Chondrocyte (in vitro differentiated cells): ENCODE data around the gene OTOR. TPM values are rescaled to one million over a fixed set of nuclear protein-coding genes. Genes with fewer than 3 reads are reported as not detected.

ENCODE experiments used
- DNase-seq: peaks from one replicate; pipeline ENCODE4 v3.0.0; 2021; ENCODE audit warnings: mixed read lengths, low spot score
- H3K27ac Mint-ChIP-seq: one replicate; pipeline ENCODE4 v1.8.0; 2021; ENCODE audit warnings: mild to moderate bottlenecking, moderate library complexity, mixed read lengths; ENCODE audit not compliant: unreplicated experiment
- H3K27me3 Mint-ChIP-seq: 2 replicates; pipeline ENCODE4 v1.8.0; 2021; ENCODE audit warnings: low read depth, mixed read lengths
- H3K36me3 Mint-ChIP-seq: 2 replicates; pipeline ENCODE4 v1.8.0; 2021; ENCODE audit warnings: low read depth, mixed read lengths
- H3K4me1 Mint-ChIP-seq: 2 replicates; pipeline ENCODE4 v1.8.0; 2021; ENCODE audit warnings: low read depth, mild to moderate bottlenecking, mixed read lengths
- H3K4me3 Mint-ChIP-seq: one replicate; pipeline ENCODE4 v1.8.0; 2021; ENCODE audit warnings: mild to moderate bottlenecking, moderate library complexity, mixed read lengths; ENCODE audit not compliant: unreplicated experiment
- H3K9me3 Mint-ChIP-seq: 2 replicates; pipeline ENCODE4 v1.8.0; 2021; ENCODE audit warnings: low read depth, mixed read lengths
- CTCF ChIP-seq: fragments of 200-600 bp; sonication (generic); IDR thresholded peaks from 2 replicates; pipeline ENCODE4 v1.5.0; 2021; ENCODE audit warnings: antibody characterized with exemption, mild to moderate bottlenecking, moderate library complexity
- total RNA-seq: library from RNA; stranded (reverse); gene quantifications from 3 replicates; pipeline ENCODE4 v1.2.1, GENCODE V29; 2021

The OTOR gene
- total RNA-seq, 1 donor from 2014 or later: not detected

- no peak overlapping the region for H3K27ac Mint-ChIP-seq
- peaks cover 7% of the 10 kb centered on the region for H3K27me3 Mint-ChIP-seq
- no peak for DNase-seq
Measured at GRCh38 chr20:16708602-16709001, 39.6 kb upstream of the OTOR start.

GRCh38 chr20:16709017-16709416 is 39.1 kb upstream of the OTOR start:
- Mint-ChIP-seq H3K4me1 (no peaks in the 10 kb centered on the region), H3K27me3 (peaks cover 7% of the 10 kb centered on the region), H3K27ac (no peak overlapping the region), H3K9me3 (peaks cover 2% of the 10 kb centered on the region), H3K36me3 (no peaks in the 10 kb centered on the region), H3K4me3 (no peak overlapping the region)
- no peak for TF ChIP-seq CTCF
- DNase-seq: no peak

More at GRCh38 chr20:16708602-16709001, 39.6 kb upstream of the OTOR start:
- H3K4me3 Mint-ChIP-seq: no peak overlapping the region
- H3K36me3 Mint-ChIP-seq: no peaks in the 10 kb centered on the region
- no peak for TF ChIP-seq CTCF
- H3K4me1 Mint-ChIP-seq: no peaks in the 10 kb centered on the region
- H3K9me3 Mint-ChIP-seq: peaks cover 2% of the 10 kb centered on the region

GRCh38 chr20:16710781-16711180 is 37.4 kb upstream of the OTOR start:
- no peaks in the 10 kb centered on the region for H3K9me3 Mint-ChIP-seq
- H3K4me1 Mint-ChIP-seq: no peaks in the 10 kb centered on the region
- H3K4me3 Mint-ChIP-seq: no peak overlapping the region
- no peak for DNase-seq
- no peak for TF ChIP-seq CTCF
- no peak overlapping the region for H3K27ac Mint-ChIP-seq
- H3K27me3 Mint-ChIP-seq: peaks cover 10% of the 10 kb centered on the region
- no peaks in the 10 kb centered on the region for H3K36me3 Mint-ChIP-seq

GRCh38 chr20:16711661-16712258 is 36.4 kb upstream of the OTOR start:
- DNase-seq: no peak
- no peak overlapping the region for H3K4me3 Mint-ChIP-seq
- H3K27ac Mint-ChIP-seq: no peak overlapping the region
- no peaks in the 10 kb centered on the region for H3K9me3 Mint-ChIP-seq
- H3K27me3 Mint-ChIP-seq: peaks cover 10% of the 10 kb centered on the region
- H3K36me3 Mint-ChIP-seq: no peaks in the 10 kb centered on the region
- H3K4me1 Mint-ChIP-seq: no peaks in the 10 kb centered on the region
- no peak for TF ChIP-seq CTCF

- no peaks in the 10 kb centered on the region for H3K36me3 Mint-ChIP-seq
- H3K9me3 Mint-ChIP-seq: no peaks in the 10 kb centered on the region
- peaks cover 10% of the 10 kb centered on the region for H3K27me3 Mint-ChIP-seq
- H3K27ac Mint-ChIP-seq: no peak overlapping the region
- no peak for DNase-seq
- H3K4me3 Mint-ChIP-seq: no peak overlapping the region
- H3K4me1 Mint-ChIP-seq: no peaks in the 10 kb centered on the region
- no peak for TF ChIP-seq CTCF
Measured at GRCh38 chr20:16712511-16712947, 35.6 kb upstream of the OTOR start.
